GM21528 (cell line): ENCODE measurements around the gene TRMO.
"Not testable (repeated sequence)": the region's sequence is repeated elsewhere in the genome, so short reads cannot be mapped to it uniquely, and the experiment has no call there.

Experiments
- ATAC-seq: cut with Tn5 transposase; IDR thresholded peaks from one replicate; pipeline ENCODE4 v1.9.1; 2021; ENCODE audit warnings: mild to moderate bottlenecking, moderate library complexity; ENCODE audit not compliant: unreplicated experiment, low FRiP score

TRMO gene

DNA sequence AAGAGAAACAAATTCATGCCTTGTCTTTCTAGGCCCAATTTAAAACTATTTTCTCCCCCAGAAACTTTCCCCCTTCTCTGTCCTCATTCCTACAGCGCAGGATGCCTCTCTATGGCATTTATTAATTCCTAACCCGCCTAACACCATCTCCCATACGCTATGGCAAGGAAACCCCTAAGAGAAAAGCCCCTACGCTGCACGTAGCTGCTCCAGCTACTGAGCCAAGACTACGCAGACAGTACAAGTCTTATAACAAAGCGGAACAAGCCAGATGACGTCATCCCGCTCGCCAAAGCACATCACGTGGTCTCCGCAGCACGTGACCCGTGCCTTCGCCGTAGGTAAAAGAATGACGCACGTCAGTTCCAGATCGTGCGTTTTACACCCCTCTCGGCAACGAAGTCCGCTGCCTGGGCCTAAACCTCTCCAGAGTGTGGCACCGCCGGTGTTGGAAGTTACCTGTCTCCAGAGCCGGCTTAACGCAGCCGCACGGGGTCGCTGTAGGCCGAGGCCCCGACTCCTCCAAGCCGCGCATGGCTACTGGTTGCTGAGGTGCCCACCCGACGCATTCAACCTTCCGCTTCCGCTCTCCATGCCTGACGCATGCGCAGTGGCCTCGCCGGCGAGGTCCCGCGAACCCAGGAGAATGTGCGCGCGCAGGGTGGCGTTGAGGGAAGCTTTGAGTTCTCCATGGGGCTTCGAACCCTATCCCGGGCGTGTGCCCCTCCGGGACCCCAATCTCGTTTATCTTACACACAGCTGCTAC, at the start of gene TRMO:
Gene TRMO, minus strand, starts transcription at position 542 of the 766 bp plus-strand sequence. Its CDS starts 7 bp downstream, at position 535.
- ATAC-seq = peak; percentile 85

GRCh38 chr9:97970165-97970564, 47.9 kb upstream of the TRMO start:
- ATAC-seq = no peak

DNA sequence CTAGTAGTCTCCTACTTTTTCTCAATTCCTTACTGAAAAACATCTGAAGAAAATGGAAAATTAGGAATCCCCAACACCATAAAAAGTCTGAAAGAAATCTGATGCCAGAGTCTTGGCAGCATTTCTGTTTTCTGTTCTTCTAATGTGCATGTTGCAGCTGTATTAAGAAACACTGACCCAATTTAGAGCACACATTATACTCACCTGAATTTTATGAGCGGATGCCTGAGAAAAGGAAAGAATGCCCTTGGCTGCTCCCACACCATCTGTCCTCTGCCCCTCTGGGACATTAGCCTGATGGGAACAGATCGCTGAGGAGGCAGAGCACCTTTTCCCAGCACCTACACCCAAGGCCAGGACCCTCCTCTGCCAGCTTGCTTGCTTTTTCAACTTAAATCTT, 46.7 kb upstream of the TRMO start:
- no peak for ATAC-seq

DNA sequence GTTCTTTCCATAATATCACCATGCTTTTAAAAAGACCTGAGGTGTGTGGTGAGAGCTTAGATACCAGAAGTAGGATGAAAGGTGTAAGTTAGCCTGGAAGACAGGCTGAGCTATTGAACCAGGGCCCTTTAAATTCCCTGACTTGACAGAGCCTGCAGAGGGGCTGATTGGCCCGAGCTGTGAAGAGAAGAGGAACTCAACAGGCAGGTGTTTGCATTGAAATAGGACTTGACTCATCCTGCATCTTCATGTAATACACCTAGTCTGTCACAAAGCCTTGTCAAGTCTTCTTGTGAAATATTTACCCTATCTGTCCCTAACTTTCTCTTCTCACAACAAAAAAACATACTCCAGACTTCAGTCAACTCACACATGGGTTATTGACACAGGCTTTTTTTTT, 44.2 kb upstream of the TRMO start:
- no peak for ATAC-seq

- ATAC-seq = no peak
These were observed 42.6 kb upstream of the TRMO start for GRCh38 chr9:97964901-97965300.

DNA sequence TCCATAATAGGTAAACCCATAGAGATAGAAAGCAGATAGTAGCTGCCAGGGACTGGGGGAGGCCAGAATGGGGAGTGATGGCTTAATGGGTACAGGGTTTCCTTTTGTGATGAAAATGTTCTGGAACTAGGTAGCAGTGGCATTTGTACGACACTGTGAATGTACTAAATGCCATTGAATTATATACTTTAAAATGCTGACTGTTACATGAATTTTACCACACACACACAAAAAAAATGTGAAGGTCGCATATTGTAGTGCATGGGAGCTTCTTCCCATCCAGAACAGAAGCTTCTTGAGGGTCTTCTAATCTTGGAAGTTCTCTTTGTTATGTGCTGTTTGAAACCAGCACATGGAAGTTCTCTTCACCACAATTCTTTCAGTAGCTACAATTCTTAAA, 40.9 kb upstream of the TRMO start:
- no peak for ATAC-seq

DNA sequence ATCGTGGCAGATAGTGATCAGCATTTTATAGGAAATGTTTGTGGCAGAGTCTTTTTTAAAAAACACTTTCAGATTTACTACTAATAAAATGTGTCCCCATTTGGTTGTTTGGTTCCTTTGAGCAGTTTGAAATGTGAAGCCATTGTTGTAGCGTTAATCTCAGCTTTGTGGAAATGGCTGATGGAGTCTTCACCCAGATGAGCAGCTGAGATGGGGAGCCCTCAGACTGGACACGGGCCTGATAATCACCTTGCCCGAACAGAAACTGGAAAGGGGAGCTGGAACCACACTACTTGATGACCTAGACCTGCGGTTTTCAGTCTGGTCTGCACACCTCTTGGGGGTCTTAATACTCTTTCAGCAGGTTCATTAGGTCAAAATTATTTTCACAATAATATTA, 40.3 kb upstream of the TRMO start:
- no peak for ATAC-seq

- ATAC-seq = no peak
These were observed 39.8 kb upstream of the TRMO start for GRCh38 chr9:97962136-97962535.

- no peak for ATAC-seq
These were observed 39.1 kb upstream of the TRMO start for GRCh38 chr9:97961361-97961760.

DNA sequence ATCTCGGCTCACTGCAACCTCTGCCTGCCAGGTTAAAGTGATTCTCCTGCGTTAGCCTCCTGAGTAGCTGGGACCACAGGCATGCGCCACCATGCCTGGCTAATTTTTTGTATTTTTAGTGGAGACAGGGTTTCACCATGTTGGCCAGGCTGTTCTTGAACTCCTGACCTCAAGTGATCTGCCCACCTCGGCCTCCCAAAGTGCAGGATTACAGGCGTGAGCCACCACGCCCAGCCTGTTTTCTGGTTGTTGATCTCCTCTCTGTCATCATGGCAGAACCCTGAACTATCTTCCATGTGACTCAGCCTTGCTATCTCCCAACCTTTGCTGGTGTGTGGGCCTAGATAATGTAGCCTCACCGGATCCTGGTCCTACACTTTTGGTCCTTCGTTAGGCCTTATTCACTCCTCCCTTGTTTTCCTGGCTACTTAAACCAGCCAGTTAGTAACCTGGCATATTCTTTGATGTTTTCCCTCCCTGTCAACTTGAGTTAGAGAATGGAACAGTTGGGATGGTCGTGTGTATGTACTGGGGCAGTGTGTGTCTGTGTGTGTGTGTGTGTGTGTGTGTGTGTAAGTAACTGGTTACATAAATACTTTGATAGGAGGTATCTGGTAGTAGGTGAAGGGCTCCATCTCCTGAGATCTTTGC, 38.5 kb upstream of the TRMO start:
- ATAC-seq = not testable (repeated sequence)

DNA sequence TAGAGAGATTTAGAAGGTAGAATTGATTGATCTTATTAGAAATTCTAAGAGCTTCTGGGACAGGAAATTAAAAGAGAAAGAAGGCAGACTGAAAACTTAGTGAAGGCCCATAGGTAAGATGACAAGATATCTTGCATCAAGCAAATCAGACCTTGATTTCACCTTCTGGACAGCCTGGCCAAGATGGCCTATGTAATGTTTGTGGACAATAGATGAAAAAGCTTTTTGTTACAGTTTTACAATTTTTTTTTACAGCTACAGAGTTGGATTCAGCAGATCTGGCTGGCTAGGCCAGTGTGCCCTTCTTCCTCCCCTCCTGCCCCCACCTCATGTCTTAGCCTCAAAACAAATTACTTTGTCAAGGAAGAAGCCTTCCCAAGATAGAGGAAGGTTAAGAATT, 37.3 kb upstream of the TRMO start:
- no peak for ATAC-seq

GRCh38 chr9:97958812-97959511, 36.7 kb upstream of the TRMO start:
- no peak for ATAC-seq

DNA sequence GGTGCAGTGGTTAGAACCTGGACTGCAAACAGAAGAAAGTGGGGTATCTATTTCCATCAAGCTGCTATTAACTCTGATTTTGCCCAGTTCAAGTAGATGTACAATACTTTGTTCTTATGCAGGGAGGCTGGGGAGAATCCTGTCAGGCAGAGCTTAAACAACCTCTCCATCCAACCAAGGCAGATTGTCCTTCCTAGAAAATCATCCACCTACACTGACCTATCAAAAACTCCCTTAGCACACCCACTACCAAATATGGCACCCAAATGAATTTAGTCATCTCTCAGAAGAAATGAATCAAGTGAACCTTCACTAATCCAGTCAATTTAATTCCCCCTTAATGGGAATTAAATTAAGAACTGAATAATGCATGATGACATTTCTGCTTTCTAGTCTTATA, 34.0 kb upstream of the TRMO start:
- no peak for ATAC-seq

DNA sequence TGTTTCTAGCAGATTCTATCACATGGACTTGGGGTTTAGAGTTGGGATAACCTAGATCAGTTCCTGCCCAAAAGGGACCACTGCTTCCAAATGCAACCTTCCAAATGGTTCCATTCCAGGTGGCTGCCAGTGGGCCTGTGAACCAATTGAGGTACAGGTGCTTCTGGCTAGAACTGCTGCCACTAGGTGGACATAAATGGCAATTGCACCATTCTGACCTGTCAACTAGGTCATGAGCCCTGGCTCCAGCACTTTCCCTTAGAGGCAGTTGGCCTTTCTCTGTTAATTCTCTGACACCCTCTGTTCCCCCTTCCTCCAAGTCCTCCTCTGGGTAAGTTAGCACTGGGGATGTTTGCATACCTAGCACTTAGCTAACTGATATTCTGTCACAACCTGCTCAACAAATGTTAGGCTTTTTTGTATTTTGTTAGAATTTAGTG, 32.3 kb upstream of the TRMO start:
- peak; percentile 67 for ATAC-seq

DNA sequence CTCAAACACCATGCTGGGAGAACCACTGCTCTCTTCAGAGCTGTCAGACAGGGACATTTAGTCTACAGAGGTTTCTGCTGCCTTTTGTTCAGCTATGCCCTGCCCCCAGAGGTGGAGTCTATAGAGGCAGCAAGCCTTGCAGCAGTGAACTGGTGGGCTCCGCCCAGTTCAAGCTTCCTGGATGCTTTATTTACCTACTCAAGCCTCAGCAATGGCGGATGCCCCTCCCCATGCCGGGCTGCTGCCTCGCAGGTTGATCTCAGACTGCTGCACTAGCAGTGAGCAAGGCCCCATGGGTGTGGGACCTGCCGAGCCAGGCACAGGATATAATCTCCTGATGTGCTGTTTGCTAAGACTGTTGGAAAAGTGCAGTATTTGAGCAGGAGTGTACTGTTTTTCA, 28.6 kb upstream of the TRMO start:
- not testable (repeated sequence) for ATAC-seq

DNA sequence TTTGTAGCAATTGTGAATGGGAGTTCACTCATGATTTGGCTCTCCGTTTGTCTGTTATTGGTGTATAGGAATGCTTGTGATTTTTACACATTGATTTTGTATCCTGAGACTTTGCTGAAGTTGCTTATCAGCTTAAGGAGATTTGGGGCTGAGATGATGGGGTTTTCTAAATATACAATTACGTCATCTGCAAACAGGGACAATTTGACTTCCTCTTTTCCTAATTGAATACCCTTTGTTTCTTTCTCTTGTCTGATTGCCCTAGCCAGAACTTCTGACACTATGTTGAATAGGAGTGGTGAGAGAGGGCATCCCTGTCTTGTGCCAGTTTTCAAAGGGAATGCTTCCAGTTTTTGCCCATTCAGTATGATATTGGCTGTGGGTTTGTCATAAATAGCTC, 24.8 kb upstream of the TRMO start:
- not testable (repeated sequence) for ATAC-seq

DNA sequence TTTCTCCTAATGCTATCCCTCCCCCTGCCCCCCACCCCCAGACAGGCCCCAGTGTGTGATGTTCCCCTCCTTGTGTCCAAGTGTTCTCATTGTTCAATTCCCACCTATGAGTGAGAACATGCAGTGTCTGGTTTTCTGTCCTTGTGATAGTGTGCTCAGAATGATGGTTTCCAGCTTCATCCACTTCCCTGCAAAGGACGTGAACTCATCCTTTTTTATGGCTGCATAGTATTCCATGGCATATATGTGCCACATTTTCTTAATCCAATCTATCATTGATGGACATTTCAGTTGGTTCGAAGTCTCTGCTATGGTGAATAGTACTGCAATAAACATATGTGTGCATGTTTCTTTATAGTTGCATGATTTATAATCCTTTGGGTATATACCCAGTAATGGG, 23.2 kb upstream of the TRMO start:
- not testable (repeated sequence) for ATAC-seq

- ATAC-seq = no peak
These were observed 22.3 kb upstream of the TRMO start for GRCh38 chr9:97944612-97945011.

DNA sequence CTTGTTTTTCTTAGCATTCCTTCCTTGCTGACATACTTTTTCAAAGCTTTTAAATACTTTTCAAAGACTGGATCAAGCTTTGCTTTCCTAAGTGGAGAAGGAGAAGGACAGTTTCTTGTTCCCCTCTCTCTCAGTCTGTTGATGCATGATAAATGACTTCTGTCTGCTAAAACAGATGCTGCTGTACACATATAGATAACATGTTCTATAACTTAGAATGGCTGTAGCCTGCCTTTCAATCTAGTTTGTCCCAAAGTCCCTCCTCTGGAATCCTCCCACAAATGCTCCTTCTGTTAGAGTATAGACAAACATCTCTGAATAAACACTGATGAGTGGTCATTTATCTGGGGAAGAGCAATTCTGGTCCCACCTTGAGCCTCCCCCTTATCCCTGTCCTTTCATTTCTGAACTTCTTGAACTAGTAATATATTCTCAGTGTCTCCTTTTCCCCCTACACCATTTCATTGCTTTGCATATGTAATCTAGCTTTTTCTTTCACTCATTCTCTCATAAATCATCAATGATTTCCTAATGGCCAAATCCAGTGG, 21.1 kb upstream of the TRMO start:
- ATAC-seq = no peak

- no peak for ATAC-seq
These were observed 19.0 kb upstream of the TRMO start for GRCh38 chr9:97941323-97941722.

GRCh38 chr9:97940741-97941140, 18.4 kb upstream of the TRMO start:
- no peak for ATAC-seq
